ENCODE results near the gene PTGS2. TPM values are rescaled to one million over a fixed set of nuclear protein-coding genes. Genes with fewer than 3 reads are reported as not detected.

The PTGS2 gene
- total and polyA plus RNA-seq, 2 of the 8 experiments (the other 6 are each of a cell fraction or from before 2014, with no cell fraction given) = 0.29 to 0.35 TPM

- no peak for TF ChIP-seq ATF3 (IDR thresholded peaks at IDR 0.05; ENCODE audit: insufficient read depth, low read depth, low read length)
- no peak for TF ChIP-seq CHD7 (IDR thresholded peaks at IDR 0.05; ENCODE audit: insufficient replicate concordance, low read length)
- no peak for TF ChIP-seq SIX5 (IDR thresholded peaks at IDR 0.05; ENCODE audit: low read depth, low read length)
- no peak for TF ChIP-seq NRF1 (IDR thresholded peaks at IDR 0.05; ENCODE audit: low read depth, low read length)
- TF ChIP-seq RXRA (IDR thresholded peaks at IDR 0.05; ENCODE audit: insufficient read depth, low read depth, low read length) = no peak
- no peak for TF ChIP-seq MAX (IDR thresholded peaks at IDR 0.05)
- TF ChIP-seq BACH1 (IDR thresholded peaks at IDR 0.05; ENCODE audit: low read length) = no peak
- no peak for TF ChIP-seq TEAD4 (IDR thresholded peaks at IDR 0.05; ENCODE audit: low read depth, low read length)
- TF ChIP-seq EP300 (IDR thresholded peaks at IDR 0.05; ENCODE audit: borderline replicate concordance in 1 of 2, low read depth in 2 of 2, low read length in 2 of 2) = no peak
- TF ChIP-seq KDM4A (IDR thresholded peaks at IDR 0.05; ENCODE audit: low read depth, low read length, severe bottlenecking) = no peak
These were observed 9.2 kb upstream of the PTGS2 start (continued) for GRCh38 chr1:186689376-186689775.
